ENCODE results near the gene GRAMD1C.

GRAMD1C gene

DNA sequence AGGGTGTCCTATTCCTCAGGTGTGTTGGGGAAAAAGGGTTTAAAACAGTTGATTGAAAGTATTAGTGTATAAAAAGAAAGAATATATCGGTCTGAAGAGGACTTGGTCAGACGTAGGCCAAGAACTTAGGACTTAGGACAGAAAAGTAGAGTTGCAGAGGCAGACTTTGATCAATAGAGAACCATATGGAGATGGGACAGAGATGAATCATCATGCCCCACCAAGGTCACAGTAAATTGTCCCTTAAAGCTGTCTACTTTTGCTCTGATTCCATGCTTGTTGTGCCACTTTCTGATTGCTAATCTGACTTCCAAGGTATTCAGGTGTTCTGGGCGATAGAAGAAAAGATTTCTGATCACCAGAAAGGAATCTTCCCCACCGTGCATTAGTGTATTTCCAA, 56.3 kb downstream of the GRAMD1C start:
- TF ChIP-seq, protein P1, sequence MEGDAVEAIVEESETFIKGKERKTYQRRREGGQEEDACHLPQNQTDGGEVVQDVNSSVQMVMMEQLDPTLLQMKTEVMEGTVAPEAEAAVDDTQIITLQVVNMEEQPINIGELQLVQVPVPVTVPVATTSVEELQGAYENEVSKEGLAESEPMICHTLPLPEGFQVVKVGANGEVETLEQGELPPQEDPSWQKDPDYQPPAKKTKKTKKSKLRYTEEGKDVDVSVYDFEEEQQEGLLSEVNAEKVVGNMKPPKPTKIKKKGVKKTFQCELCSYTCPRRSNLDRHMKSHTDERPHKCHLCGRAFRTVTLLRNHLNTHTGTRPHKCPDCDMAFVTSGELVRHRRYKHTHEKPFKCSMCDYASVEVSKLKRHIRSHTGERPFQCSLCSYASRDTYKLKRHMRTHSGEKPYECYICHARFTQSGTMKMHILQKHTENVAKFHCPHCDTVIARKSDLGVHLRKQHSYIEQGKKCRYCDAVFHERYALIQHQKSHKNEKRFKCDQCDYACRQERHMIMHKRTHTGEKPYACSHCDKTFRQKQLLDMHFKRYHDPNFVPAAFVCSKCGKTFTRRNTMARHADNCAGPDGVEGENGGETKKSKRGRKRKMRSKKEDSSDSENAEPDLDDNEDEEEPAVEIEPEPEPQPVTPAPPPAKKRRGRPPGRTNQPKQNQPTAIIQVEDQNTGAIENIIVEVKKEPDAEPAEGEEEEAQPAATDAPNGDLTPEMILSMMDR (conservative IDR thresholded peaks at IDR 0.05; ENCODE audit: low read length), result no peak
- H3K4me3 ChIP-seq (ENCODE audit: low read length), result no peak overlapping the region
- DNase-seq (ENCODE audit: low read depth), result no peak

GRCh38 chr3:113895964-113896363, 57.4 kb downstream of the GRAMD1C start:
- H3K4me3 ChIP-seq (ENCODE audit: low read length), result no peak overlapping the region
- no peak for DNase-seq (ENCODE audit: low read depth)
- TF ChIP-seq, protein P1 (conservative IDR thresholded peaks at IDR 0.05; ENCODE audit: low read length), result no peak

DNA sequence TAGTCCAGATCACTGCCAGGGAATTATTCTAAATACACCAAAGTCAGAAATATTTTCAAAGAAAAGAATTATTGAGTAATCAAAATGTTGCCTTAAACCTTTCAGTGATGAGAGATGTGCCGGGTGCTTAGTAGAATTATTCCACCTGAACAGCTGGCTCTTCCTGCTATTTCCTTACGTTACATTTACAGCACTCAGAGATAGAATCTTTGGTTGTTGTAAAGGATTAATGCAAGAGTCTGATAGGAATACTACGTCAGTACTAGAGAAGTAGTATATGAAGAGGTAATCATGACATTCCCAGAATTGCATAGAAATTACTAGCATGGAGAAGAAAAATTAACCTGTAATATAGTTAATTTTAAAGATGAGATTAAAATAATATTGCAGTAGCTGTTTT, 58.3 kb downstream of the GRAMD1C start:
- TF ChIP-seq, protein P1 (conservative IDR thresholded peaks at IDR 0.05; ENCODE audit: low read length), result no peak
- DNase-seq (ENCODE audit: low read depth), result no peak
- H3K4me3 ChIP-seq (ENCODE audit: low read length), result no peak overlapping the region

DNA sequence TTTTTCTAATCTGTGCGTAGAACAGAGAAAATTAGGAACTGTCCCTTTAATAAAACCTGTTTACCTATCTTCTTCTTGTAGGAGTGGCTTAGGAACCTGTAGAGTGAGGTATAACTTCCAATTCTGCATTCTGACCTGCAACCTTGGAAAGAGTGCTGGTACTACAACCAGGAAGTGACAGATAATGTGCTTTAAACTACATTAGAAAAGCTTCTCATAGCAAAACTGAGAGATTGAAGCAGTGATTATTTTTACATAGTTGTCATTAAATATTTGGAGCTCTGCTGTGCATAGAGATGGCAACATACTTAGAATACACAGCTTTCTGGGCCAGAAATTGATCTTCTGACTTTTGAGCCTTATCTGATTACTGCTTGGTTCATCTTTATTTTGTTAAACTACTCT, 58.8 kb downstream of the GRAMD1C start:
- TF ChIP-seq, protein P1 (conservative IDR thresholded peaks at IDR 0.05; ENCODE audit: low read length), result no peak
- DNase-seq (ENCODE audit: low read depth), result no peak
- H3K4me3 ChIP-seq (ENCODE audit: low read length), result no peak overlapping the region

DNA sequence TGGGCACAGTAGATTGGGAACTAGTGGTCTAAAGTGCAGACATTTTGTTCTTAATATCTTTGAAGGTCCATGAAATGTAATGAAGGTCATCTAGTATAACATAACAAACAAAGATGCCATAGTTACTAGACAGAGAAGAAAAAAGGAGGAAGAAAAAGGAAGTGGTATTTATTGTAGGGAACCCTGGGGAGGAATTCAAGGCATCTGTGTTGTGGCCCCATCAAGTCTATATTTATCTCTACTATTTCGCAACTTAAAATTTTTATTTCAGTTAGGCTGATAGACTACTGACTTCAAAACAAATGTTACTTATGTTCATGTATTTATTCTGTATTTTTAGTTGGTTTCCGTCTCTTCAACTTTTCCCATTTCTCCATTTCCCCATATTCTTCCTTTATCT, 60.3 kb downstream of the GRAMD1C start:
- peak; percentile 85 for DNase-seq (ENCODE audit: low read depth)
- TF ChIP-seq, protein P1 (conservative IDR thresholded peaks at IDR 0.05; ENCODE audit: low read length), result no peak
- H3K4me3 ChIP-seq (ENCODE audit: low read length), result no peak overlapping the region

- no peak for DNase-seq (ENCODE audit: low read depth)
- no peak overlapping the region for H3K4me3 ChIP-seq (ENCODE audit: low read length)
- TF ChIP-seq, protein P1 (conservative IDR thresholded peaks at IDR 0.05; ENCODE audit: low read length), result no peak
These were observed 68.1 kb downstream of the GRAMD1C start for GRCh38 chr3:113906568-113907140.

DNA sequence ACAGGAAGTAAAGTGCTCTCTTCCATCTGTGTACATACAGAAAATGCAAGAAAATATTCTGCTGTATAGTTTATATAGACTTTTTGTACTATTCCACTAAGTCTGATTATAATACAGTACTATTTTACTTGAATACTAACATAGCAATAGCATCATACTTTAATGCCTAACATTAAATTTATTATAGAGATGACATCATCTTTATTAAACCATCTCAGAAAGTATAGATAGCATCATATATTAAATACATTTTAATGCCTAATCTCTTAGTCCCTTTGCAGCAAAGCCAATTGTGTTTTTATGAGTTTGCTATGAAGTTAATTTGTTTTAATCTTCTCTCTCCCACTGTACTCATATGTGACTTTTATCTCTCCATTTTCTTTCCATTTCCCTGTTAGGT, 69.5 kb downstream of the GRAMD1C start:
- no peak for DNase-seq (ENCODE audit: low read depth)
- TF ChIP-seq, protein P1 (conservative IDR thresholded peaks at IDR 0.05; ENCODE audit: low read length), result no peak
- no peak overlapping the region for H3K4me3 ChIP-seq (ENCODE audit: low read length)
